Measurements from ENCODE around the gene MEGF11.

- TF ChIP-seq CTCF (IDR thresholded peaks at IDR 0.05) (no peak), POLR2AphosphoS5 (IDR thresholded peaks at IDR 0.05) (no peak)
Observed at GRCh38 chr15:66155065-66155464, 98.5 kb downstream of the MEGF11 start.
